HL-60/S4 (cell line): Measurements from ENCODE around the gene RPL26.

Source experiments
- in situ Hi-C: fragments of 300-500 bp; cut with MboI; formaldehyde crosslinking; loops from 2 replicates; pipeline ENCODE4 v1.14.3; 2022; ENCODE audit warnings: low sequenced_read_pairs

Gene RPL26

GRCh38 chr17:8332688-8333087 lies 50.3 kb downstream of the RPL26 start:
- in situ Hi-C loops = no loop called here

GRCh38 chr17:8332128-8332527 lies 50.9 kb downstream of the RPL26 start:
- in situ Hi-C loops = no loop called here
